K562 (cell line): Measurements from ENCODE around the gene RIC3. TPM values are rescaled to one million over a fixed set of nuclear protein-coding genes. Genes with fewer than 3 reads are reported as not detected.
A peak's percentile ranks its signal among the peaks of the same experiment; 100 is the strongest.

ENCODE experiments used
- ARID1B ChIP-seq: fragments of 450-650 bp; IDR thresholded peaks from 2 replicates; pipeline ENCODE4 v1.6.1; 2016; ENCODE audit warnings: antibody characterized with exemption, mild to moderate bottlenecking, inconsistent platforms
- ATF4 ChIP-seq: fragments of 450-650 bp; formaldehyde crosslinking; IDR thresholded peaks from 2 replicates; pipeline ENCODE4 v1.4.0; 2022; ENCODE audit warnings: mild to moderate bottlenecking, moderate library complexity
- MGA ChIP-seq: fragments of 450-650 bp; IDR thresholded peaks from 2 replicates; pipeline ENCODE4 v1.6.1; 2016; ENCODE audit warnings: mild to moderate bottlenecking, moderate library complexity
- MTA2 ChIP-seq: fragments of 450-650 bp; IDR thresholded peaks from 2 replicates; pipeline ENCODE4 v1.6.1; 2016; ENCODE audit warnings: low read depth
- MYC ChIP-seq, 2 experiments: fragments of 250-450 bp in 1 of 2; sonication (Bioruptor Pico) in 1 of 2; IDR thresholded peaks; 2 replicates each; pipeline versions ENCODE4 v1.5.1 to v1.6.1; 2012 to 2021; ENCODE audit warnings: low read depth in 2 of 2, borderline replicate concordance in 1 of 2, improper control_type of control experiment in 1 of 2, low read length in 1 of 2, mild to moderate bottlenecking in 1 of 2, moderate library complexity in 1 of 2
- NCOR1 ChIP-seq: fragments of 450-650 bp; IDR thresholded peaks from 2 replicates; pipeline ENCODE4 v1.6.1; 2016; ENCODE audit warnings: mild to moderate bottlenecking, moderate library complexity
- NR4A1 ChIP-seq, 2 experiments: fragments of 250-450 bp in 1 of 2; fragments of 450-650 bp in 1 of 2; sonication (Bioruptor Pico) in 1 of 2; IDR thresholded peaks; 2 replicates each; pipeline versions ENCODE4 v1.4.0 to v1.6.1; 2016 to 2020; ENCODE audit warnings: mild to moderate bottlenecking in 2 of 2, missing compliant biosample characterization in 1 of 2, missing genetic modification characterization in 1 of 2, moderate library complexity in 1 of 2
- RBFOX2 ChIP-seq: fragments of 200-400 bp; formaldehyde crosslinking; IDR thresholded peaks from 2 replicates; pipeline ENCODE4 v1.6.1; 2017; ENCODE audit warnings: low read depth, mild to moderate bottlenecking, low read length, moderate library complexity
- RCOR1 ChIP-seq, 2 experiments: IDR thresholded peaks; 2 replicates each; pipeline ENCODE4 v1.6.1; 2012; ENCODE audit warnings: low read depth in 2 of 2, low read length in 2 of 2, borderline replicate concordance in 1 of 2, improper control_type of control experiment in 1 of 2
- STAG1 ChIP-seq: sonication (generic); formaldehyde crosslinking; IDR thresholded peaks from 2 replicates; pipeline ENCODE4 v1.5.0; 2020; ENCODE audit warnings: missing genetic modification reagents, borderline replicate concordance
- ZNF324 ChIP-seq: fragments of 250-450 bp; sonication (Bioruptor Pico); IDR thresholded peaks from 2 replicates; pipeline ENCODE4 v1.4.0; 2020; ENCODE audit warnings: mild to moderate bottlenecking
- polyA plus RNA-seq, 8 experiments: library from polyadenylated mRNA; depleted of rRNA in 4 of 8; stranded (reverse) in 5 of 8; unstranded in 3 of 8; fragments of >200 nt; fragmentation: Nextera tagmentation in 2 of 8; fragmentation: Illumina TruSeq in 1 of 8; extraction: Ambion mirVana in 2 of 8; extraction: Trizol in 1 of 8; gene quantifications; 2 replicates each; pipeline versions ENCODE4 v1.2.1 to v1.2.3, GENCODE V29; 2011 to 2014; ENCODE audit warnings: inconsistent platforms in 1 of 8, missing spikeins in 1 of 8
- total RNA-seq, 7 experiments: library from RNA; depleted of rRNA in 6 of 7; stranded (reverse); fragments of >200 nt in 6 of 7; fragmentation: Illumina TruSeq in 2 of 7; extraction: Trizol in 2 of 7; gene quantifications; 2 replicates each; pipeline versions ENCODE4 v1.2.1 to v1.2.3, GENCODE V29; 2011 to 2021; ENCODE audit warnings: low replicate concordance in 1 of 7
- TF ChIP-seq, protein P1 (sequence below): sonication (generic); IDR thresholded peaks from 2 replicates; pipeline ENCODE4 v1.6.1; 2016

The RIC3 gene
- total and polyA plus RNA-seq, 9 of the 15 experiments (the other 6 are each of a cell fraction or from before 2014, with no cell fraction given), result 0.03 to 0.16 (median 0.05) TPM; not detected in 4

GRCh38 chr11:8206251-8207079 is 37.6 kb upstream of the RIC3 start (continued):
- no peak for TF ChIP-seq NR4A1 (CRISPR knock-in tag; IDR thresholded peaks at IDR 0.05)
- peak; percentile 94 for TF ChIP-seq NR4A1 (tag; IDR thresholded peaks at IDR 0.05)
- TF ChIP-seq, protein P1, sequence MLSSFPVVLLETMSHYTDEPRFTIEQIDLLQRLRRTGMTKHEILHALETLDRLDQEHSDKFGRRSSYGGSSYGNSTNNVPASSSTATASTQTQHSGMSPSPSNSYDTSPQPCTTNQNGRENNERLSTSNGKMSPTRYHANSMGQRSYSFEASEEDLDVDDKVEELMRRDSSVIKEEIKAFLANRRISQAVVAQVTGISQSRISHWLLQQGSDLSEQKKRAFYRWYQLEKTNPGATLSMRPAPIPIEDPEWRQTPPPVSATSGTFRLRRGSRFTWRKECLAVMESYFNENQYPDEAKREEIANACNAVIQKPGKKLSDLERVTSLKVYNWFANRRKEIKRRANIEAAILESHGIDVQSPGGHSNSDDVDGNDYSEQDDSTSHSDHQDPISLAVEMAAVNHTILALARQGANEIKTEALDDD, result no peak
- peak; percentile 99 for TF ChIP-seq ARID1B
- TF ChIP-seq ZNF324 (CRISPR knock-in tag), result 0 out of 2 replicates have a peak, but pooled peaks have one; percentile 16
- peak; percentile 26; the same call in 1 of the 2 replicates for TF ChIP-seq MGA
- peak; percentile 52; the same call in 1 of the 2 replicates for TF ChIP-seq MYC (IDR thresholded peaks at IDR 0.05; ENCODE audit: low read depth, low read length)
- no peak for TF ChIP-seq MYC (CRISPR knock-in tag; IDR thresholded peaks at IDR 0.05; ENCODE audit: borderline replicate concordance, low read depth)
- TF ChIP-seq NCOR1, result peak; percentile 97
- peak; percentile 27 to 88; a peak in 3 of 4 replicates for TF ChIP-seq RCOR1 (IDR thresholded peaks at IDR 0.05; ENCODE audit: borderline replicate concordance in 1 of 2, low read depth in 2 of 2, low read length in 2 of 2)
- TF ChIP-seq MTA2, result peak; percentile 98
- TF ChIP-seq RBFOX2, result peak; percentile 51
- TF ChIP-seq STAG1 (CRISPR knock-in tag), result no peak
- TF ChIP-seq ATF4 (CRISPR knock-in tag), result peak; percentile 83
